ENCODE data around the gene TRPM3. TPM values are rescaled to one million over a fixed set of nuclear protein-coding genes. Genes with fewer than 3 reads are reported as not detected.

TRPM3 gene
- total and polyA plus RNA-seq, 5 donors, result 0.38 to 2.2 (median 1.2) TPM

GRCh38 chr9:71128796-71129195 is 7.4 kb upstream of the TRPM3 start:
- Histone ChIP-seq H3K9me3 (ENCODE audit: control insufficient read depth, low read length) (no peaks in the 10 kb centered on the region), H3K27me3 (ENCODE audit: control insufficient read depth, insufficient read depth) (no peaks in the 10 kb centered on the region), H3K4me1 (ENCODE audit: control insufficient read depth, insufficient read depth, low read length) (no peaks in the 10 kb centered on the region), H3K27ac (ENCODE audit: low read length) (no peak overlapping the region), H3K4me3 (ENCODE audit: low read length) (no peak overlapping the region)
- ATAC-seq (no peak), DNase-seq (no peak)
- intact Hi-C loops (cut with DNase I), result no loop called here
- WGBS, result 78% methylated on average over 2 of the region's 2 CpGs

DNA sequence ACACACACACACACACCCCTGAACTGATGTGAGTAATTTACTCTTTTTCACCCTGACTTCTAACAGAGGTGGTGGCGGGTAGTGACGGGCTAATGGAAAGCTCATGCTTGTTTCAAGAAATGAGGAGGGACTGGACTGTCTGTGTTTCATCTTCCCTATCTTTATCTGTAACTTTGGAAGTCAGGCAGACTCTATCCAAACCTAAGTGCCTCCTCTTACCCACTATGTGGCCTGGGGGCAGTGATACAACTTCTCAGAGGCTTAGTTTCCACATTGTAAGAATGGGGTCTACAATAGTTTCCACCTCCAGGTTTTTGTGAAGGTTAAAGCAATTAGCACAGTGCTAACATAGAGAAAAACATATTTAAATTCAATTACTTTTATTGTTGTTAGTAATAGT is 5.9 kb upstream of the TRPM3 start:
- 96% methylated on average over 2 of the region's 2 CpGs for whole genome bisulfite sequencing
- ATAC-seq (no peak), DNase-seq (no peak)
- intact Hi-C loops (cut with DNase I), result no loop called here
- H3K4me1 ChIP-seq (ENCODE audit: control insufficient read depth, insufficient read depth, low read length), result no peaks in the 10 kb centered on the region
- no peak overlapping the region for H3K4me3 ChIP-seq (ENCODE audit: low read length)
- H3K9me3 ChIP-seq (ENCODE audit: control insufficient read depth, low read length), result no peaks in the 10 kb centered on the region
- no peaks in the 10 kb centered on the region for H3K27me3 ChIP-seq (ENCODE audit: control insufficient read depth, insufficient read depth)
- no peak overlapping the region for H3K27ac ChIP-seq (ENCODE audit: low read length)

DNA sequence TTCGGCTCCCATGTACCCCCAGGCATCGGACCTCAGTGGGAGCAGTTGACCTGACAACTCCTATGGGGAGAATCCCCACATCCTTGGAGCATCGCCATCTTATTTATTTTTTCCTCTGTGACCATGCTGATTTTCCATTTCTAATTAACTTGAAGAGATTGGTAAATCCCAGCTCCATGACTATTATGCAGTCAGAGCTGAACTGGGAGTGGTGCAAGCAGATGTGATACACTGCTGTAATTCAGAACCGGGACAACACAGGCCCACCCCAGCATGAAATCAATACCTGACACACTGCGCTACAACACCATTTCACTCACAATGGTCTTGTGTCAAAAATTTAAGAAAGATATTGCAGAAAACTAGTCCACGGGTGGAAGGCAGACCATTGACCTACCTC is 1.0 kb upstream of the TRPM3 start:
- Histone ChIP-seq H3K27me3 (ENCODE audit: control insufficient read depth, insufficient read depth) (no peaks in the 10 kb centered on the region), H3K27ac (ENCODE audit: low read length) (no peak overlapping the region), H3K9me3 (ENCODE audit: control insufficient read depth, low read length) (no peaks in the 10 kb centered on the region), H3K4me1 (ENCODE audit: control insufficient read depth, insufficient read depth, low read length) (peaks cover 2% of the 10 kb centered on the region), H3K4me3 (ENCODE audit: low read length) (no peak overlapping the region)
- no peak for ATAC-seq
- 76% methylated on average over 6 of the region's 6 CpGs for WGBS
- no peak for DNase-seq
- intact Hi-C loops (cut with DNase I), result no loop called here

- ATAC-seq (no peak), DNase-seq (no peak)
- Histone ChIP-seq H3K27me3 (ENCODE audit: control insufficient read depth, insufficient read depth) (no peaks in the 10 kb centered on the region), H3K9me3 (ENCODE audit: control insufficient read depth, low read length) (no peaks in the 10 kb centered on the region), H3K27ac (ENCODE audit: low read length) (no peak overlapping the region), H3K4me3 (ENCODE audit: low read length) (no peak overlapping the region), H3K4me1 (ENCODE audit: control insufficient read depth, insufficient read depth, low read length) (peaks cover 2% of the 10 kb centered on the region)
- 3% methylated on average over 1 of the region's 1 CpG for WGBS
- intact Hi-C loops (cut with DNase I), result no loop called here
Observed at GRCh38 chr9:71122022-71122275, 528 bp upstream of the TRPM3 start.

DNA sequence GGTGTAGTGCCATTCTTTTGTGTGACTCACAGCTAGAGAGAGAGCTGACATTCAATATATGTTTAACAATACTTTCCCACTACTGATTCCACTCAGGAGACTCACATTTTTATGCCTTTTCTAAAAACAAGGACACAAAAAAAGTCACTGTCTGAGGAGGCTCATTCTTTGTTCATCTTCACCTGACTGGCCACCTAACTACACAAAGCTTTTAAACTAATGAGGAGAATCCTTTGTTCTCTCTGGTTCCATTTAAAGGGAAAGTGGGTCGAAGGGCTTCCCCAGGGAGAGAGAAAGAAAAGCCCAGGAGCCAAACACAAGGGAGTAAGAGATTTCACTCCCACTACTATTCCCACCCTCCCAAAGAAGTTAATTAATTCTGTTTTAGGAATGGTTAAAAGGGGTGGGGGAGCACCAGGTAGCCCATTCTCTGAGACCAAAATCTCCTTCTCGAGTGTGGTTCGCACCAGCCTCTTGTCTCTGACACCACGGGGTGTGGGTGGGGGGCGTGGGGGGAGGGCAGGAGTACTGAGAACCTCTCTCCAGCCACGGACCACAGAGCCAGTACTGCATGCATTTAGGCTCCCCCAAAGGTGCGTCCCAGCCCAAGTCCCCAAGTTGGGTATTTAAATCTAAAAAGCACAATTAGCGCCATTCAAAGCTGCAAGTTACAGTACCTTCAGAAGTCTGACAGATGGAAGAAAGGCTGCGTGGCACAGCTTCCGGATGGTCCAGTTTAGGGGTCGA is 747 bp downstream of the TRPM3 start:
- intact Hi-C loops (cut with DNase I), result no loop called here
- DNase-seq, result no peak
- ATAC-seq, result no peak
- no peaks in the 10 kb centered on the region for H3K9me3 ChIP-seq (ENCODE audit: control insufficient read depth, low read length)
- 20% methylated on average over 11 of the region's 11 CpGs for WGBS
- H3K4me1 ChIP-seq (ENCODE audit: control insufficient read depth, insufficient read depth, low read length), result peaks cover 2% of the 10 kb centered on the region
- H3K27me3 ChIP-seq (ENCODE audit: control insufficient read depth, insufficient read depth), result no peaks in the 10 kb centered on the region
- H3K4me3 ChIP-seq (ENCODE audit: low read length), result no peak overlapping the region
- no peak overlapping the region for H3K27ac ChIP-seq (ENCODE audit: low read length)

- Histone ChIP-seq H3K4me1 (ENCODE audit: control insufficient read depth, insufficient read depth, low read length) (peaks cover 2% of the 10 kb centered on the region), H3K27ac (ENCODE audit: low read length) (no peak overlapping the region), H3K27me3 (ENCODE audit: control insufficient read depth, insufficient read depth) (no peaks in the 10 kb centered on the region), H3K4me3 (ENCODE audit: low read length) (no peak overlapping the region), H3K9me3 (ENCODE audit: control insufficient read depth, low read length) (no peaks in the 10 kb centered on the region)
- WGBS, result 74% methylated on average over 2 of the region's 2 CpGs
- intact Hi-C loops (cut with DNase I), result no loop called here
- DNase-seq (no peak), ATAC-seq (no peak)
Observed at GRCh38 chr9:71119746-71120145, 1.7 kb downstream of the TRPM3 start.

GRCh38 chr9:71118324-71118723 is 3.1 kb downstream of the TRPM3 start:
- DNase-seq (no peak), ATAC-seq (no peak)
- Histone ChIP-seq H3K4me3 (ENCODE audit: low read length) (no peak overlapping the region), H3K4me1 (ENCODE audit: control insufficient read depth, insufficient read depth, low read length) (peaks cover 2% of the 10 kb centered on the region), H3K27ac (ENCODE audit: low read length) (no peak overlapping the region), H3K27me3 (ENCODE audit: control insufficient read depth, insufficient read depth) (no peaks in the 10 kb centered on the region), H3K9me3 (ENCODE audit: control insufficient read depth, low read length) (no peaks in the 10 kb centered on the region)
- WGBS, result 54% methylated on average over 2 of the region's 2 CpGs
- intact Hi-C loops (cut with DNase I), result no loop called here

GRCh38 chr9:71115448-71115975 is 5.9 kb downstream of the TRPM3 start:
- DNase-seq (no peak), ATAC-seq (no peak)
- H3K27ac ChIP-seq (ENCODE audit: low read length), result no peak overlapping the region
- H3K4me3 ChIP-seq (ENCODE audit: low read length), result no peak overlapping the region
- intact Hi-C loops (cut with DNase I), result no loop called here
- H3K9me3 ChIP-seq (ENCODE audit: control insufficient read depth, low read length), result no peaks in the 10 kb centered on the region
- no peaks in the 10 kb centered on the region for H3K27me3 ChIP-seq (ENCODE audit: control insufficient read depth, insufficient read depth)
- 57% methylated on average over 3 of the region's 3 CpGs for WGBS
- H3K4me1 ChIP-seq (ENCODE audit: control insufficient read depth, insufficient read depth, low read length), result no peaks in the 10 kb centered on the region

- no peak for DNase-seq
- H3K27me3 ChIP-seq (ENCODE audit: control insufficient read depth, insufficient read depth), result no peaks in the 10 kb centered on the region
- H3K4me3 ChIP-seq (ENCODE audit: low read length), result no peak overlapping the region
- no peaks in the 10 kb centered on the region for H3K4me1 ChIP-seq (ENCODE audit: control insufficient read depth, insufficient read depth, low read length)
- no peak for ATAC-seq
- H3K27ac ChIP-seq (ENCODE audit: low read length), result no peak overlapping the region
- intact Hi-C loops (cut with DNase I), result no loop called here
- no peaks in the 10 kb centered on the region for H3K9me3 ChIP-seq (ENCODE audit: control insufficient read depth, low read length)
- WGBS, result 85% methylated on average over 1 of the region's 1 CpG
Observed at GRCh38 chr9:71112866-71113265, 8.6 kb downstream of the TRPM3 start.

- Histone ChIP-seq H3K4me3 (ENCODE audit: low read length) (no peak overlapping the region), H3K27ac (ENCODE audit: low read length) (no peak overlapping the region), H3K27me3 (ENCODE audit: control insufficient read depth, insufficient read depth) (no peaks in the 10 kb centered on the region), H3K4me1 (ENCODE audit: control insufficient read depth, insufficient read depth, low read length) (no peaks in the 10 kb centered on the region), H3K9me3 (ENCODE audit: control insufficient read depth, low read length) (no peaks in the 10 kb centered on the region)
- ATAC-seq (no peak), DNase-seq (no peak)
- intact Hi-C loops (cut with DNase I), result loop anchor here in 1 of 4 donors (10.0 kb wide), 1 partner anchor 56 kb away; no protein-coding TSS in a partner anchor
- WGBS, result 33% methylated on average over 2 of the region's 2 CpGs
Observed at GRCh38 chr9:71108937-71109336, 12.5 kb downstream of the TRPM3 start.

GRCh38 chr9:71106992-71107391 is 14.4 kb downstream of the TRPM3 start:
- intact Hi-C loops (cut with DNase I), result loop anchor here in 1 of 4 donors (10.0 kb wide), 1 partner anchor 58 kb away; no protein-coding TSS in a partner anchor
- 89% methylated on average over 5 of the region's 5 CpGs for WGBS
- no peak overlapping the region for H3K27ac ChIP-seq (ENCODE audit: low read length)
- no peaks in the 10 kb centered on the region for H3K9me3 ChIP-seq (ENCODE audit: control insufficient read depth, low read length)
- ATAC-seq, result no peak
- H3K4me1 ChIP-seq (ENCODE audit: control insufficient read depth, insufficient read depth, low read length), result no peaks in the 10 kb centered on the region
- H3K27me3 ChIP-seq (ENCODE audit: control insufficient read depth, insufficient read depth), result no peaks in the 10 kb centered on the region
- DNase-seq, result no peak
- H3K4me3 ChIP-seq (ENCODE audit: low read length), result no peak overlapping the region

- 93% methylated on average over 1 of the region's 1 CpG for WGBS
- intact Hi-C loops (cut with DNase I), result loop anchor here in 1 of 4 donors (10.0 kb wide), 1 partner anchor 60 kb away; no protein-coding TSS in a partner anchor
- ATAC-seq, result no peak
- no peak overlapping the region for H3K4me3 ChIP-seq (ENCODE audit: low read length)
- no peaks in the 10 kb centered on the region for H3K4me1 ChIP-seq (ENCODE audit: control insufficient read depth, insufficient read depth, low read length)
- H3K27me3 ChIP-seq (ENCODE audit: control insufficient read depth, insufficient read depth), result no peaks in the 10 kb centered on the region
- H3K9me3 ChIP-seq (ENCODE audit: control insufficient read depth, low read length), result no peaks in the 10 kb centered on the region
- no peak for DNase-seq
- H3K27ac ChIP-seq (ENCODE audit: low read length), result no peak overlapping the region
Observed at GRCh38 chr9:71105192-71105591, 16.2 kb downstream of the TRPM3 start.

Measured in right cardiac atrium (tissue), 5 donors.